Activated CD8-positive, alpha-beta memory T cell treated with anti-CD3 and anti-CD28 coated beads, Interleukin-2, amount 10 ng/mL, durations not matched to agents 7 days and 5 days (primary cell): Measurements from ENCODE around the gene NFATC1. TPM values are rescaled to one million over a fixed set of nuclear protein-coding genes. Genes with fewer than 3 reads are reported as not detected.

Source experiments
- ATAC-seq: fragments of 150-1000 bp; cut with Tn5 transposase; one replicate; pipeline ENCODE4 v1.10.0; 2021; ENCODE audit warnings: moderate library complexity
- CTCF ChIA-PET: fragments of 350-600 bp; sonication (Branson Sonifier 250); formaldehyde crosslinking; loops from one replicate; lab custom pipeline; 2021; ENCODE audit warnings: antibody characterized with exemption; lab: Charles Lee
- DNase-seq: peaks from one replicate; pipeline ENCODE4 v3.0.0-alpha.2; 2020
- H3K27ac Mint-ChIP-seq: one replicate; pipeline ENCODE4 v1.8.0; 2021; ENCODE audit warnings: mild to moderate bottlenecking, mixed read lengths
- H3K27me3 Mint-ChIP-seq: one replicate; pipeline ENCODE4 v1.8.0; 2021; ENCODE audit warnings: mixed read lengths
- H3K36me3 Mint-ChIP-seq: one replicate; pipeline ENCODE4 v1.8.0; 2021; ENCODE audit warnings: mild to moderate bottlenecking, mixed read lengths
- H3K4me1 Mint-ChIP-seq: one replicate; pipeline ENCODE4 v1.8.0; 2021; ENCODE audit warnings: mixed read lengths
- H3K4me3 Mint-ChIP-seq: one replicate; pipeline ENCODE4 v1.8.0; 2021; ENCODE audit warnings: mild to moderate bottlenecking, moderate library complexity, mixed read lengths
- H3K9me3 Mint-ChIP-seq: one replicate; pipeline ENCODE4 v1.8.0; 2022; ENCODE audit warnings: low read depth, mixed read lengths
- total RNA-seq, 2 experiments: library from RNA; stranded (reverse); gene quantifications; one replicate each; pipeline ENCODE4 v1.2.3, GENCODE V29; 2021

The NFATC1 gene
- total RNA-seq, 2 experiments from 2014 or later: 25.7 to 27.8 TPM

DNA sequence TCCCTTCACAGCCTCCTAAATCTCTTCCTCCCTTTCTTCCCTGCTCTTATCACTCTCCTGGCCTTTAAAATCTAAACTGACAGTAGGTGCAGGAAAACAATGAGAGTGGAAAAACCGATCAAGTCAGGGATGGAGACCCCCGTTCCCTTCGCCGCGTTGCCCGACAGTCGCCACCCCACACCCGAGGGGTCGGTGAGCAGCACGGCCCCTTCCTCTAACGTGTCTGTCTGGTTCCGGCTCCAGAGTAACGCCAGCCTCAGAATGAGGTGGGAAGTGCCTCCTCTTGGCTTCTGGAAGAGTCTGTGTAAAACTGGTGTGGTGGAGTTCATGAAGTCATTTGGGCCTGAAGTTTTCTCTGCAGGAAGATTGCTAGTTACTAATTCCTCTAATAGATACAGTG lies 138.6 kb downstream of the NFATC1 start:
- no peak for ATAC-seq
- Mint-ChIP-seq H3K27me3 (peaks cover 13% of the 10 kb centered on the region), H3K27ac (no peak overlapping the region), H3K36me3 (no peaks in the 10 kb centered on the region), H3K4me1 (no peaks in the 10 kb centered on the region), H3K9me3 (no peaks in the 10 kb centered on the region), H3K4me3 (no peak overlapping the region)
- CTCF ChIA-PET: no interaction called here
- DNase-seq: no peak

GRCh38 chr18:79537758-79538157 lies 142.0 kb downstream of the NFATC1 start:
- ATAC-seq (no peak), DNase-seq (no peak)
- peaks cover 9% of the 10 kb centered on the region for H3K27me3 Mint-ChIP-seq
- H3K36me3 Mint-ChIP-seq: no peaks in the 10 kb centered on the region
- CTCF ChIA-PET: no interaction called here
- H3K9me3 Mint-ChIP-seq: peaks cover 3% of the 10 kb centered on the region
- H3K4me3 Mint-ChIP-seq: no peak overlapping the region
- H3K27ac Mint-ChIP-seq: no peak overlapping the region
- H3K4me1 Mint-ChIP-seq: no peaks in the 10 kb centered on the region

- no peaks in the 10 kb centered on the region for H3K4me1 Mint-ChIP-seq
- peaks cover 9% of the 10 kb centered on the region for H3K27me3 Mint-ChIP-seq
- no peak for DNase-seq
- H3K9me3 Mint-ChIP-seq: peaks cover 3% of the 10 kb centered on the region
- H3K4me3 Mint-ChIP-seq: no peak overlapping the region
- no peaks in the 10 kb centered on the region for H3K36me3 Mint-ChIP-seq
- H3K27ac Mint-ChIP-seq: no peak overlapping the region
- no peak for ATAC-seq
- CTCF ChIA-PET: no interaction called here
These were observed 142.9 kb downstream of the NFATC1 start for GRCh38 chr18:79538635-79539034.

DNA sequence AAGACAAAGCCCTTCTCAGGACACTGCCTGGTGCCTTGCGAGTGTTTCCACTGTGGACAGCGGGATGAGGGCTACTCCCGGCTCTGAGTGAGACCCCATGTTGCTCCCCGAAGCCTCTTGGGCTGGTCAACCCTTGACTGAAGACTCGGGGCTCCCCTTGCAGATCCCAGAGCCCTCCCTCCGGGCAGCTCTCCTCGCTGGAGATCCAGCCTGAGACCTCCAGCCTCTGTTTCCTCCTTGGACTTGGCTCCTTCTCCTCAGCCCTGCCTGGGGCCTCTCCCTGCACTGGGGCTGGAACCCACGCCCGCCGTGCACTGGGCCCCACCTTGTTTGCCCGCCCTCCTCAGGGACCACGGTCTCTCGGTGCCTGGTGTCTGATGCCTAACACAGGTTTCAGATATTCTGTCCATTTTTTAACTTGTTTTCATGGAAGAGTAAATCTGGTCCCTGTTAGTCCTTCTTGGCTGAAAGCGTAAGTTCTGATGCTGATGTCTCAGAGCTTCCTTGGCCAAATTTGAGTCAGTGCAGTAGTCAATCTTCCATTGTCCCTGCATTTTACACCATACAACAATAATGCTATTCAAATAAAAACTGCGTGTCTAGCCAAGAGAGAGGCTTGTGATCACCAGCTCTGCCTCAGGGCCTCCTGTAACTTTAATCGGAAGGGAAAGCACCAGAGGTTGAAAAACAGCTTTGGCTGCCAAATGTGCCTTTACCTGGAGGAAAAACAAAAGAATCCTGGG lies 144.6 kb downstream of the NFATC1 start:
- CTCF ChIA-PET: no interaction called here
- H3K27ac Mint-ChIP-seq: no peak overlapping the region
- no peaks in the 10 kb centered on the region for H3K4me1 Mint-ChIP-seq
- no peaks in the 10 kb centered on the region for H3K36me3 Mint-ChIP-seq
- H3K4me3 Mint-ChIP-seq: no peak overlapping the region
- peaks cover 3% of the 10 kb centered on the region for H3K9me3 Mint-ChIP-seq
- H3K27me3 Mint-ChIP-seq: peaks cover 9% of the 10 kb centered on the region
- DNase-seq (no peak), ATAC-seq (no peak)

- Mint-ChIP-seq H3K27ac (no peak overlapping the region), H3K27me3 (peaks cover 3% of the 10 kb centered on the region), H3K4me3 (no peak overlapping the region), H3K36me3 (no peaks in the 10 kb centered on the region), H3K9me3 (peaks cover 3% of the 10 kb centered on the region), H3K4me1 (no peaks in the 10 kb centered on the region)
- CTCF ChIA-PET: no interaction called here
- ATAC-seq (no peak), DNase-seq (no peak)
These were observed 145.2 kb downstream of the NFATC1 start for GRCh38 chr18:79540904-79541282.

GRCh38 chr18:79542213-79542612 lies 146.5 kb downstream of the NFATC1 start:
- ATAC-seq: no peak

GRCh38 chr18:79542876-79543750 lies 147.4 kb downstream of the NFATC1 start:
- H3K27me3 Mint-ChIP-seq: no peaks in the 10 kb centered on the region
- no peaks in the 10 kb centered on the region for H3K4me1 Mint-ChIP-seq
- no peak overlapping the region for H3K27ac Mint-ChIP-seq
- H3K9me3 Mint-ChIP-seq: peaks cover 3% of the 10 kb centered on the region
- DNase-seq (no peak), ATAC-seq (no peak)
- CTCF ChIA-PET: no interaction called here
- no peaks in the 10 kb centered on the region for H3K36me3 Mint-ChIP-seq
- no peak overlapping the region for H3K4me3 Mint-ChIP-seq

More at GRCh38 chr18:79542213-79542612, 146.5 kb downstream of the NFATC1 start:
- peaks cover 3% of the 10 kb centered on the region for H3K9me3 Mint-ChIP-seq
- CTCF ChIA-PET: no interaction called here
- DNase-seq: no peak
- no peak overlapping the region for H3K27ac Mint-ChIP-seq
- no peaks in the 10 kb centered on the region for H3K27me3 Mint-ChIP-seq
- no peak overlapping the region for H3K4me3 Mint-ChIP-seq
- no peaks in the 10 kb centered on the region for H3K36me3 Mint-ChIP-seq
- no peaks in the 10 kb centered on the region for H3K4me1 Mint-ChIP-seq

- no peak overlapping the region for H3K27ac Mint-ChIP-seq
- CTCF ChIA-PET: no interaction called here
These were observed 148.2 kb downstream of the NFATC1 start for GRCh38 chr18:79543861-79544385.

DNA sequence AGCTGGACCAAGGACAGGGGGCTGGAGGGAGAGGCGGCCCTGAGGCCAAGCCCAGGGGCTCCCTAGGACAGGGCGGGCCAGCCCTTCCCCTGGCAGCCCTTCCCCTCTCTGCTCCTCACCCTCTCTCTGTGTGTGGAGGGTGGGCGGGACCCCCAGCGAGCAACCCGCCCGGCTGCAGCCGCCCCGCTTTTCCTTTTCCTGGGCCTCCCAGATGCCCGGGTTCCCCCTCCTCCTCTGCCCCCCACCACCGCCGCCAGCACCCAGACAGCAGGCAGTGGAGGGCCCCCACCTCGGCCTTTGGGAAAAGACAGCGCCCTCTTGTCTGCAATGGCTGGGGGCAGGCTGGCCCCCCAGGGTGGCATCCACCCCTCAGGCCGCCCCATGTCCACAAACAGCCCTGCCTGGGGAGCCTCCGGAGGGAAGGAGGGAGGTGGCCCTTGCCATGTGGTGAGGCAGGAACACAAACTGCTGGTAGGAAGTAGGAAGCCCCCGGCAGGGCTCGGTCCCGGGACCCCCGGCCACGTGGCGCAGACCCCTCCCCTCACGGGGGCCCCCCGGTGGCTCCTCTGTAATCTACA lies 148.7 kb downstream of the NFATC1 start:
- no peak for DNase-seq
- H3K27ac Mint-ChIP-seq: no peak overlapping the region
- H3K36me3 Mint-ChIP-seq: no peaks in the 10 kb centered on the region
- no peaks in the 10 kb centered on the region for H3K4me1 Mint-ChIP-seq
- no peak for ATAC-seq
- H3K9me3 Mint-ChIP-seq: peaks cover 3% of the 10 kb centered on the region
- CTCF ChIA-PET: no interaction called here
- H3K27me3 Mint-ChIP-seq: no peaks in the 10 kb centered on the region
- H3K4me3 Mint-ChIP-seq: no peak overlapping the region

More at GRCh38 chr18:79543861-79544385, 148.2 kb downstream of the NFATC1 start:
- no peaks in the 10 kb centered on the region for H3K4me1 Mint-ChIP-seq
- no peak for ATAC-seq
- no peaks in the 10 kb centered on the region for H3K27me3 Mint-ChIP-seq
- no peaks in the 10 kb centered on the region for H3K36me3 Mint-ChIP-seq
- peaks cover 3% of the 10 kb centered on the region for H3K9me3 Mint-ChIP-seq
- no peak for DNase-seq
- H3K4me3 Mint-ChIP-seq: no peak overlapping the region

DNA sequence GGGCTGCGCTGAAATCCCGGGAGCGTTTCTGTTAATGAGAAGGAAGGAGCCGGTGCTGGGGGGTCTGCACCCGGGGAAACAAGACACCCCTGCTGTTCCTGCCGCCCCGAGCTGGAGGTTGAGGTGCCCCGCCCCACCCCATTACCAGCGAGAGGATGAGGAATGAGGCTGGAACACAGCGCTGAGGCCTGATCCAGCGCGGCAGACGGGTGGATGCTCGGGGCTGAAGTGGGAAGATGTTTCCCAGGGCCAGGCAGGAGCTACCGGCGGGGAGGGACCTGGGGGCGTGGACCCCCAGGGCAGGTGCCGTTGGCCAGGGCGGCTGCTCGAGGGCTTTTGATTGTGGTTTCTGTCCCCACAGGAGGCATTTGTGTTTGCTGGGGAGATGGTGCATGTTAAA lies 149.5 kb downstream of the NFATC1 start:
- no peak for DNase-seq
- Mint-ChIP-seq H3K4me3 (no peak overlapping the region), H3K27me3 (no peaks in the 10 kb centered on the region), H3K27ac (no peak overlapping the region), H3K9me3 (peaks cover 3% of the 10 kb centered on the region), H3K4me1 (no peaks in the 10 kb centered on the region), H3K36me3 (no peaks in the 10 kb centered on the region)
- ATAC-seq: no peak
- CTCF ChIA-PET: no interaction called here

GRCh38 chr18:79545736-79546171 lies 150.0 kb downstream of the NFATC1 start:
- no peak overlapping the region for H3K27ac Mint-ChIP-seq
- H3K4me3 Mint-ChIP-seq: no peak overlapping the region
- CTCF ChIA-PET: no interaction called here
- no peaks in the 10 kb centered on the region for H3K27me3 Mint-ChIP-seq
- no peak for ATAC-seq
- H3K9me3 Mint-ChIP-seq: peaks cover 3% of the 10 kb centered on the region
- H3K36me3 Mint-ChIP-seq: no peaks in the 10 kb centered on the region
- H3K4me1 Mint-ChIP-seq: no peaks in the 10 kb centered on the region
- no peak for DNase-seq

DNA sequence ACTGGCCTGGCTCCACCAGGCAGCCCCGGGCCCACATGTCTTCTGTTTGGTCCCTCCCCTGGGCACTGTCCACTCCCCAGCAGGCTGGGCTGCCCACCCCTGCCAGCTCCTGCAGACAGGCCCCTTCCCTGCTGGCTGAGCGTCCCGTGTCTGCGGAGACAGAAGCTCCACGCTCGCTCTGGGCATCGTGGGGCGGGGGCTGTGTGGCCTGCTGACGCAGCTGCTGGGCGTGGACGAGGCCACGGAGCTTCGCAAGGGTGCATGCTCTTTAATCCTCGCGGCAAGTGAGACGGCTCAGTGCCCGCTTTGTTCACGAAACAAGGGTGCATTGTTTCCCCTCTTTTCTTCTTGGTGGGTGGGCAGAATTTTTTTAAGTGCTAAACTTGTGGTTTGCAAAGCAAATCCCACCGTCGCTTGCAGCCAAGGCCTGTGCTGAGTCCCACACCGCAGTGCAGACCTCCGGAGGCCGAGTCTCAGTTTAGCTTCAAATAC lies 151.1 kb downstream of the NFATC1 start:
- no peaks in the 10 kb centered on the region for H3K4me1 Mint-ChIP-seq
- H3K4me3 Mint-ChIP-seq: no peak overlapping the region
- peaks cover 3% of the 10 kb centered on the region for H3K9me3 Mint-ChIP-seq
- CTCF ChIA-PET: no interaction called here
- no peaks in the 10 kb centered on the region for H3K27me3 Mint-ChIP-seq
- no peaks in the 10 kb centered on the region for H3K36me3 Mint-ChIP-seq
- DNase-seq (no peak), ATAC-seq (no peak)
- H3K27ac Mint-ChIP-seq: no peak overlapping the region

DNA sequence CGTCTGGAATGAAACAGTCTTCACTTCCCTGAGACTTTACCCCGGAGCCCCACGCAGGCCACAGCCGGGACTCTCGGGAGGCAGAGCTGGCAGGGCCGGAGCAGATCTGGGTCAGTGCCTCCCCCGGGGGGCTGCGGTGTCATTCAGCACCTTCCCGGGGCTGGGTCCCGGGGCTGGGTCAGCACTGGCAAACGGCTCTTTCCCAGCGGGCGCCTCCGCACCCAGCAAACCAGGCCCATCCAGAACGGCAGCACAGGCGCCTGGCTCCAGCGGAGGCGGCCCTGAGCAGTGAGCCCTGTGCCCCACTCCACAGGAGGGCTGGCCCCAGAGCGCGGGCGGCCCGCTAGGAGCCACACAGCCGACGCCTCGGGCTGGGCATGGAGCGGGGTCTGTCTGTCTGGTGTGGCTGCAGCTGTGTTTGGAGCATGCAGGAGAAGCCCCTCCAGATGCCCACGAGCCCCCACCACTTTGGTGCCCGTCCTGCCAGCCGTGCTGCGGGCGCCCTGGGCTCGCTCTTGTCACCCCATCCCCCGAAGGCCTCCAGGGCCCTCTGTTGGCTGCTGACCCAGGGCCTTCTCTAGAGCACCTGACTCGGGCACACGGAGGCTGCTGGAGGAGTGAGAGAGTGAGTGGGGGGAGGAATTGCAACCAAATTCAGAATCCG lies 151.8 kb downstream of the NFATC1 start:
- Mint-ChIP-seq H3K27ac (no peak overlapping the region), H3K9me3 (no peaks in the 10 kb centered on the region), H3K36me3 (no peaks in the 10 kb centered on the region), H3K27me3 (no peaks in the 10 kb centered on the region), H3K4me1 (no peaks in the 10 kb centered on the region), H3K4me3 (no peak overlapping the region)
- CTCF ChIA-PET: no interaction called here
- DNase-seq (no peak), ATAC-seq (no peak)
